Adrenal gland (tissue), 5 donors: Measurements from ENCODE around the gene BRF1.

Source experiments
- POLR2A ChIP-seq, 2 donors: fragments of 450-650 bp; IDR thresholded peaks; one replicate each; pipeline ENCODE4 v1.6.1; 2017; ENCODE audit warnings: antibody characterized with exemption in 2 of 2, mild to moderate bottlenecking in 2 of 2, moderate library complexity in 1 of 2
- TF ChIP-seq, protein P1 (sequence below), 6 experiments: fragments of 450-650 bp in 4 of 6; fragments of 200-600 bp in 2 of 6; sonication (generic) in 1 of 6; IDR thresholded peaks; 1 replicate in 5 of 6; 2 replicates in 1 of 6; pipeline versions ENCODE4 v1.5.1 to v1.8.0; 2016 to 2021; ENCODE audit warnings: antibody characterized with exemption in 6 of 6, mild to moderate bottlenecking in 2 of 6, moderate library complexity in 1 of 6
- donor health status: DM: no; HTN: no; CAD: no.

DNA sequence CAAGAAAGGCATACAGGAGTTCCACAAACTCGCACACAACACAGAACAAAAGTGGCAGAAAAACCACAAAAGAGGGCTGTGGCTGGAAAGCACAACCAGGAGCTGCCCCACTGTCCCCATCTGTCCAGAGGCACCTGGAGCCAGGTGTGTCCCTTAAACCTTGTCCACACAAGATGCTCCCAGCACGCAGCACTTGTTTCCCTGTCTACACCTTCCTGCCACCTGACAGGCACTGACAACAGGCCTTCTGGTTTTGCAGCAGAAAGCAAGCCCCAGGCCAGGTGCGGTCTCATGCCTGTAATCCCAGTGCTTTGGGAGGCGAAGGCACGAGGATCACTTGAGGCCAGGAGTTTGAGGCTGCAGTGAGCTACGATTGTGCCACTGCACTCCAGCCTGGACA lies 48.9 kb downstream of the BRF1 start:
- no peak for TF ChIP-seq POLR2A (IDR thresholded peaks at IDR 0.05)
- TF ChIP-seq, protein P1, sequence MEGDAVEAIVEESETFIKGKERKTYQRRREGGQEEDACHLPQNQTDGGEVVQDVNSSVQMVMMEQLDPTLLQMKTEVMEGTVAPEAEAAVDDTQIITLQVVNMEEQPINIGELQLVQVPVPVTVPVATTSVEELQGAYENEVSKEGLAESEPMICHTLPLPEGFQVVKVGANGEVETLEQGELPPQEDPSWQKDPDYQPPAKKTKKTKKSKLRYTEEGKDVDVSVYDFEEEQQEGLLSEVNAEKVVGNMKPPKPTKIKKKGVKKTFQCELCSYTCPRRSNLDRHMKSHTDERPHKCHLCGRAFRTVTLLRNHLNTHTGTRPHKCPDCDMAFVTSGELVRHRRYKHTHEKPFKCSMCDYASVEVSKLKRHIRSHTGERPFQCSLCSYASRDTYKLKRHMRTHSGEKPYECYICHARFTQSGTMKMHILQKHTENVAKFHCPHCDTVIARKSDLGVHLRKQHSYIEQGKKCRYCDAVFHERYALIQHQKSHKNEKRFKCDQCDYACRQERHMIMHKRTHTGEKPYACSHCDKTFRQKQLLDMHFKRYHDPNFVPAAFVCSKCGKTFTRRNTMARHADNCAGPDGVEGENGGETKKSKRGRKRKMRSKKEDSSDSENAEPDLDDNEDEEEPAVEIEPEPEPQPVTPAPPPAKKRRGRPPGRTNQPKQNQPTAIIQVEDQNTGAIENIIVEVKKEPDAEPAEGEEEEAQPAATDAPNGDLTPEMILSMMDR (IDR thresholded peaks at IDR 0.05): no peak
